GM21367 (cell line): ENCODE data around the gene IFNG-AS1.

Experiments used
- ATAC-seq: cut with Tn5 transposase; IDR thresholded peaks from one replicate; pipeline ENCODE4 v1.9.1; 2021; ENCODE audit not compliant: unreplicated experiment

The IFNG-AS1 gene

DNA sequence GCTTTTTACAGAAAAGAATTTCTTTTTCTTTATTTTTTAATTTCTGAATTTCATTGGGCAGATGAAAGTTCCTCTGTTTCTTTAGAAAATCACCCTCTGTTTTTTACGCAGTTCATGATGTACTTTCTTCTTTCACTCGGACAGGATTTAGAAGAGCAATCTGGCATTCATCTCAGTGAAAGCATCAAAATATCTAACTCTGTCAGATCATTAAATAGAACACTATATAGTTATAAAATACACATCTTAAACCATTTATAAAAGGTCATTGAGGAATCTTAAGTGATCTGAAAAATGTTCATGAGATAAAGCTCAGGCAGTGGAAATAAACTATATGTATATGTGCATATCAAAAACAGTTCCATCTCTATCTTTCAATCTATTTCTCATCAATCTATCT is 3.9 kb downstream of the IFNG-AS1 start:
- ATAC-seq: no peak

DNA sequence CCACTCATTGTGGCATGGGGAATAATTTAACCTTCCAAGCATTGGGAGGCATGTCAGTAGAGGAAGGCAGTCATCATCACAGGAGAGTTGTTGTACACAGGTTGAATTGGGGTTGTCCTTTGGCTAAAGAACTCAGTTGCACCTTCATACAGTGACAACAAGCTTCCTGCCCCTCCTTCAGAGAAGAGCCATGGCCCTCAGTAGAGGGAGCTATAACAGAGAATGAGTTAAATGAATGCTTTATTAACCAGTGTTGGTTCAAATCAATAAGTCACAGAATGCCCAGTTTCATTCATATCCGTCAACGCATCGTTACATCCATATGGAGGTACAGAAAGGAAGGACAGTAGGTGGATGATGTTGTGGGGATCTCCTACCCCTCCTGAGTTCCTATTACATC is 4.8 kb downstream of the IFNG-AS1 start:
- no peak for ATAC-seq

DNA sequence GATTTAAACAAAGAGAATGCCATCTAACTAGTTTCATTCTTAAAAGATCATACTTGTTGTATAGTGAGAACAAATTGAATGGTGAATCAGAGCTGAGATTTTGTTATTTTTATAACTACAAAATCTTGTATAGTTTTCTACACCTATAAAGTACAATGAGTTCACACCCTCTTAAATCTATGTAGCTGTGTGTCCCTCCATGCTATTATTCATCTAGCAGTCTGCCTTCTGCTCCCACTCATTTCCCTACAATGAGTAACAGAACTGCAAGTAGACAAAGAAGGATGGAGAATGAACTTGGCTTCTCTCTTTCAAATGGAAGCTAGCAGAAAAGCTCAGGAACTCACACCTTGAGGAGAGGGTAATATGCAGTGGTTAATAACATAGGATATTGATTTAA is 7.1 kb downstream of the IFNG-AS1 start:
- ATAC-seq: no peak

DNA sequence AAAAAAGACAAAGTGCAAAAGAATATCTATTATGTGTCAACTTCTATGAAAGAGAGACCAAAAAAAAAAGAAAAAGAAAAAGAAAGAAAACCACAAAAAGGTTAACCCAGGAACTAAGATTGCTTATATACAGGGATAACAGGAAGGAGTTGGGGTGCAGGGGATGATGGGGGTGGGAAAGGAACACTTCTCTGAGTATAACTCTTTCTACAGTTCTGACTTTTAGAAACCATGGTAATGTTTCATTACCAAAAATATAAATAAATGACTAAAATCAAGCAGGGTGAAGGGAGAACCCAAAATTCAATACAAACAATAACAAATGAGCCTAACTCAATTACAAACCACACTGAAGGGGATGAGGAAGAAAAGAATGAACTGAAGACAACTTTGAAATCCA is 9.1 kb downstream of the IFNG-AS1 start:
- no peak for ATAC-seq

GRCh38 chr12:67999244-67999643 is 10.0 kb downstream of the IFNG-AS1 start:
- ATAC-seq: no peak

DNA sequence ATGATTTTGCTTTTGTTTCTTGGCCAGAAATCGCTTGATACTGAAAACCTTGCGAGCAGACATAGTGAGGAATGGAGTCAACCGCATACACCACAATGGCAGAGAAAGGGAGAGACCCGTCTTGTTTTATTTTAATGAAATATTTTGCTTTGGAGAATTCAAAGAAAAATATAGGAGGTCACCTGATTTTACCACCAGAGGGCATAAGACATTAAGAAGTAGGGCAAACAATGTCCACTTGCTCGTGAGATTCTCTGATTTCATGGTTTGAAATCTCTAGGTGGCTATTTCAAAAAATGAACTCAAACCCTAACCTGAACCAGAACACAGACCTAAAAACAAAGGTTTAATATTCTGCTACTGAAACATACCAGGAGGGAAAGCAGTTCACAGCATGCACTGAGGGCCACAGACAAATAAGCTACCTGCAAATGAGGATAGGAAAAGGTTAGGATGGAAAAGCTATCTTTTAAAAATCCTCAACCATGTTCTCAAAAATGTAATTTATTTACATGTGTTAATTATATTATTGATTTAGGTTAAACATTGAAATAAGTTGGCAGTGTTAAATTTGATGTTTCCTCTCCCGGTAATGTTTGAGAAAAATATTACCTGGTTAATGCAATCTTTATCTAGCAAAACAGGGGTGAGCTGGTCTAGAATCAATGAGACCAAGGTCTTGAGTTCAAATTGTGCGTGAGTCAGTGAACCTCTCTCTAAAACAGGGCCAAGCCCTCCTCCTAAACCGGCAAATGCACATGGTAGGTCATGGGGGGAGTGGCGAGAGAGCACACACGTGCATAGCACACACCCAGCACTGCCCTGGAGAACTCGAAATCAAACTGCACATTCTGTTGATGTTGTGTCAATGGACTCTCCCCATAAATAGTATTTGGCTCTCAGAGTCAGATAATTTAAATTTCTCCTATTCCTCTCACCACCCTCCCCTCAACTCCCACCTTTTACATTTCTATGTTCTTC is 12.5 kb downstream of the IFNG-AS1 start:
- ATAC-seq: no peak

DNA sequence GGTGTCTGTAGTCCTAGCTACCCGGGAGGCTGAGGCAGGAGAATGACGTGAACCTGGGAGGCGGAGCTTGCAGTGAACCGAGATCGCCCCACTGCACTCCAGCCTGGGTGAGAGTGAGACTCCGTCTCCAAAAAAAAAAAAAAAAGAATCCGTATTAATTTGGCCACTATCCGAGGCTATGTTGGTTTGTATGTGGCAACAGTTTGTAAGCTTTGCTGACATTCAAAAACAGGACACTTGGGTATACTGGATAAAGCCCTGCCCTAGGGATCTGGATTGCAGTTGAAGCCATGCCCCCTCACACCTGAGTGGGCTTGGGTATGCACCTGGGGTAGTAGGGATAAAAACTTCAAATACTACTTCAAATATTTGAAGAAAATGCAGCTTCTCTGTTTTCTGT is 14.5 kb downstream of the IFNG-AS1 start:
- ATAC-seq: no peak

DNA sequence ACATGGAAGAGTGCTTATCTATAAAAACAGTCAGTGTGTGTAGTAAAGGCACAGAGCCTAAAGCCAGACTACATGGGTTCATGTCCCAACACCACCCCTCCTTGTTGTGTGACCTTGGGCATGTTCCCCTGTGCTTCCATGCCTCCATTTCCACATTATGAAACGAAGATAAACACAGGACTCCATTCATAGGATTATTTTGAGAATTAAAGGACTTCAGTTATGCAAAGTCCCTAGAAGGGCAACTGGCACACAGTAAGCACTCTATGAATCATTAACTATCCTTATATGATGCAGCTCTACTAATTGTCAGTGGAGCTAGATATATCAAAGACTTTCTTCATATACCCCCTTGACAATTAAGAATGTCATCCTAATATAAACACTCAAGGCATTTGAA is 17.8 kb downstream of the IFNG-AS1 start:
- no peak for ATAC-seq

GRCh38 chr12:68007466-68007865 is 18.2 kb downstream of the IFNG-AS1 start:
- no peak for ATAC-seq

GRCh38 chr12:68011206-68011881 is 22.1 kb downstream of the IFNG-AS1 start:
- ATAC-seq: no peak

DNA sequence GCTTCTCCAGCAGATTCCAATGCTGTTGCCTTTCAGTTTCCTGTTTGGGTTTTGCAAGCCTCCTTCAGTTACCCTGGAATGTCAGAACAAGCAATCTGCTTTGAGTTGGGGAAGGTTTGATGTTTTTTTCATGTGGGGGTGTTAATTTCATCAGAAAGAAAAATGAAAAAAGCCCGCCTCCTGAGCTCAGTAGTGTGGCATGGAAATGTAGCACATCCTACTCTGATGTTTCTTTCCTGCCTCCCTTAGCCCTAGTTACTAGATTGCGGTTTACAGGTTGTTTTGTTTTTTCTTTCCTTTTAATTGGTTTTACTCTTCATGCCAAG is 22.6 kb downstream of the IFNG-AS1 start:
- peak; percentile 16 for ATAC-seq

GRCh38 chr12:68012712-68013111 is 23.5 kb downstream of the IFNG-AS1 start:
- ATAC-seq: peak; percentile 87

DNA sequence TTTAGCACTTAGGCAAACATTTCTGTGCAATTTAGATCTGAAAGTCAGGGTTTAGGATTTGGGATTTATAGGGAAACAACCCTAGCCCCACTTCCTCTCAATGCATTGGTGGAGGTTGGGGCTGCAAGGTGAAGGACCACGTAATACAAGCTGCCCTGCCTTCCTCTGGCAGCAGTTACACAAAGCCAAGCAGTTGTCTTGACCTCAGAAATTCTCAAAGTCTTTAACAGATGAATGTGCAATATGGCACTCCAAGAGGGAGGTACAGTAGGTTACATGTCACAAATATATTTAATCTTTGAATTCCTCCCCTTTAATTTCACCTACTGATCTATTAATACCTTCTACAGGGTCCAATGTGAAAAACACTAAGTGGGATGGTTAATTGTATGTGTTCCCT is 23.9 kb downstream of the IFNG-AS1 start:
- no peak for ATAC-seq

DNA sequence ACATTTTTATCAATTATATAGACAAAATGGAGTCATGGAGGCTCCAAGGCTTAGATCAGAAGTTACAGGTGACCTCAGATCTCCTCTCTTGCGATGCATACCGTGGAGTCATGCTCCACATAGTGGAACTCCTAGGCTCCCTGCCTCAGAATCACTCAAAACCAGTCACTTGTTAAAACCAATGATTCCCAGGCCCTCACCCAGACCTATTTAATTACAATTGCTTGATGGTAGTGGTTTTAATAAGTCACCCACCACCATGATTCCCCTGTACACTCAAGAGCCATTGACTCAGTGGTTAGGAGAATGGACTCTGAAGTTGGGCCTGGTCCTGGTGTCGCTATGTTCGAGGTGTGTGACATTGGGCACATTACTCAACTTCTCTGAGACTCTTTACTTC is 26.9 kb downstream of the IFNG-AS1 start:
- ATAC-seq: no peak

DNA sequence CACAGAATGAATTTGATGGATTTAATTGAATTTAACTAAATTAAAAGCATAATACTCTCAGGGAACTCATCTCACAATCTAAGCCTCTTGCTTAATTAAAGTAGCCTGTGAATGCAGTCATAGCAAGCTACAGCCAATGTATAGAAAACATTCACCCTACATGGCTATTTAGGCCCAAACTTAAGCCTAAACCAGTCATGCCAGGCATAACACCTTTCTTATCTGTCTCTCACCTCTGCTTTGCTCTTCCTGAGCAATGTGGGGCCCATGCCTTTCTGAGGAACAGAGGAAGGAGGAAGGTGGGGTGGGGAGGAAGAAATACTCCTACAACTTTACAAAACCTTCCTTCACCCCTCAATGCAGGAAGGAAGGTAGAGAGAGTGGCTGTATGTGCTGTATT is 29.1 kb downstream of the IFNG-AS1 start:
- no peak for ATAC-seq

DNA sequence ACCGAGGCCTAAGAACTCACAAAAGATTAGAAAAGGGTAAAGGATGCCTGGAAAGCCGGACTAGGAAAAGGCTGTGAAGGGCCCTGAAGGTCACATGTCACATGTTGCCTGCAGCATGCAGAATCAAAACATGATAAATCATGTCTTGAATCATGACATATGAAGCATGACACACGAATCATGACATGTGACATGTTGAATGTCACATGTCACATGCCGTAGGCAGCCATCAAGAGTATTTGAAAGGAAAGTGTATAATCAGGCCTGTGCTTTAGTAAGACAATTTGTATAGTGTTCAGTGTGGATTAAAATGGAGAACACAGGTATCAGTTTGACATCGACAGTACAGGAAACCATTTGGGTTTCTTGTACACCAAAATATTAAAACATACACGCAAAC is 30.8 kb downstream of the IFNG-AS1 start:
- no peak for ATAC-seq

DNA sequence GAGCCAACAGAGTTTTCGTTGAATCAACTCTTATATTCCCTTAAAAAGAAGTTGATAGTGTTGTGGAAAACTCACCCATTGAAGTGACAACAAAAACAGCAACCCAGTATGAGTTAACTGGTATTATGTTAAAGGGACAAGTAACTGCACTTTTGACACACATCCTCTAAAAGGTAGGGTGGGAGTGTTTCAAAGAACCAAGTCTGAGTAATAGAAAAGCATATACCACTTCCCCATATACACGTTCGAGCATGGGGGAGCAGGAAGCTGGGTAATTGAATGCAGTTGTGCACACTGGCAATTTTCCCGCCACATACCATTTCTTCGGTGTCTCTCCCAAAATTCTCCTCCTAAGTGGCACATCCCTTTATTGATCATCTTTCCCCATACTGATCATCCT is 31.5 kb downstream of the IFNG-AS1 start:
- no peak for ATAC-seq

DNA sequence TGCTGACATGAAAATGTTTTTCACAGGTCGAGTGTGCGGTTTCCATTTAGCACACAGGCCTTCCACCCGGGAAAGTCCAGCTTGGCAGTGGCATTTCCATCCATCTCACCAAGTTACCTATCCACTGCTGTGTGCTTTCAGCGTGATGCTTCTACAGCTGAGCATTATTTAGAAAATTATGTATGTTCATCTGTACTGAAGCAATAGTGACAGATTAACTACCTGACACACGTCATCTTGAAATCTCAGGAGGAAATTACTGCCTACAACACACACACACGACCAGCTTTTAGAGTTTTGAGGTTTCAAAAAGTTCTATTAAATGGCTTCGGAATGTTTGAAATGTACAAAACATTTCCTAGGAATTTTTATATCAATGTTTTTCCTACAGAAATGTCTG is 39.4 kb downstream of the IFNG-AS1 start:
- no peak for ATAC-seq

DNA sequence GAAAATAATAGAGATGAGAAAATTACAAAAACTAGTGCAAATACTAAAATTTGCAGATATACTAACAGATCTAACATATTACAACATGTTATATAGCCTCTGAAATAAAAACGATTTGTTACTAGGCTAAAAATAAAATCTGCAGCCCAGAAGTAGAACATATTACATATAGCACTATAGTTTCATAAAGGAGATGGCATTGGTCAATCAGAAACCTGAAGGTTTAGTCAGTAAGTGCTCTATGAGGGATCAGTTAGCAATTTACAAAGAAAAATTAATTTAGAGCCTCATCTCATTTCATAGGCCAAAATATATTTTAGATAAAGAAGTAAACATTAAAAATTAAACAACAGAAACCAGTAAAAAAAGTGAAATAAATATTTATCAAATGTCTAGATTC is 41.0 kb downstream of the IFNG-AS1 start:
- ATAC-seq: no peak

DNA sequence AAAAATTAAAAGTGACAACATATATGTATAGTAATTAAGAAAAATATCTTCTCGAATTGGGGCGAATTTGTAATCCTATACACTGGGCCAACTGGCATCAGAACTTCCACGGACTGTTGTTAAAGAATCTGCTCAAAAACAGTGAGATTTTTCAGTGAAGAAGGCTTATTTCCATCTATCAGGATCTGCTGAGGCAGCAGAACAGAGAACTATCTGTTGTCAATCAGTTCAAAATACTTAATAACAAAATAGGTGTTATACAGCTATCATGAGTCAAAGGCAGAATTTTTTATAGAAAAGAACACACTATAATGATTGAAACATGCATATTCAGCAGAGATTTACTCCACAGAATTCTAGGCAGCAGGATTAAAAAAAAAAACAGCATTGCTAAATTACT is 41.9 kb downstream of the IFNG-AS1 start:
- no peak for ATAC-seq

DNA sequence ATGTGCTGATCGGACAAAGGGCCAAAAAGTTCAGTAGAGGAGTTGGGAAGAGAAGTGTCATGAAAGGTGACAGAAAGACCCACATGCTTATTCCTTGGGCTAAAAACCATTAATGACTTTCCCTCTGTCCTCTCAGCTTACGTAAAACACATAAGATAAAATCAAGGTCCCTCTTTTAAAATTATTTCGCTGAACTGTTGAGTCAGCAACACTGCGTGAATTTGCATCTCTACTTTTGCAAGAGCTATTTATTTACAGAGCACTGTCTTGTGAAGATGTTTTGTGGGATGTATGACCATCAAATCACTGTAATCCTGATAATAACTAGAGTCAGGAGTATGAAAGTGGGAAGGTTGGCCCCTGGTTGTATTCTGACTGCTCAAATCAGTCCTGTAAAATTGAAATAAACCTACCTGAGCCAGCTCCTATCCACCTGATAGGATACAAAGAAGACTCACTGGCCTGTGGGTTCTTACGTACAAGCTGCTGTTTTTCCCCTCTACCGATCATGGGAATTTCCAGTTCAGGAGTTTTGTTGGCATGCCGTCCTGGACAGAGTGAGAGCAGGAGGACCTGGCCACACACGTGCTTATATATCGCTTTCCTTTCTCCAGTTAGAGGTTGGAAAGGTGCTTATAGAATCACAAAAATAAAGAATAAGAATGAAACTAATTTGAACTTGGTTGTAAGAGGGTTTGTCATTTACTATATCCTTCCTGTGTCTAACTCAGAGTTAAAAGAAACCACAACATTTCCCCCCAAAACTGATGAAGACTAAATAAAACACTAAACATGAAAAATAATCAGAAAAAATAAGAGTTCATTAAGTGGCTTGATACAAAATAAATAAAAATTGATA is 42.9 kb downstream of the IFNG-AS1 start:
- ATAC-seq: no peak

- no peak for ATAC-seq
Observed at GRCh38 chr12:68034567-68034966, 45.3 kb downstream of the IFNG-AS1 start.
